Endothelial cell (in vitro differentiated cells): Measurements from ENCODE around the gene MRPS34. TPM values are rescaled to one million over a fixed set of nuclear protein-coding genes. Genes with fewer than 3 reads are reported as not detected.

Experiments
- DNase-seq: peaks from one replicate; pipeline ENCODE4 v3.0.0; 2021; ENCODE audit warnings: low spot score
- H3K27ac Mint-ChIP-seq: one replicate; pipeline ENCODE4 v1.8.0; 2021; ENCODE audit warnings: mixed read lengths, inconsistent platforms; ENCODE audit not compliant: unreplicated experiment
- H3K27me3 Mint-ChIP-seq: one replicate; pipeline ENCODE4 v1.8.0; 2021; ENCODE audit warnings: mild to moderate bottlenecking, moderate library complexity, mixed read lengths, inconsistent platforms; ENCODE audit not compliant: unreplicated experiment
- H3K36me3 Mint-ChIP-seq: one replicate; pipeline ENCODE4 v1.8.0; 2021; ENCODE audit warnings: mild to moderate bottlenecking, low read depth, mixed read lengths, inconsistent platforms; ENCODE audit not compliant: unreplicated experiment
- H3K4me1 Mint-ChIP-seq: one replicate; pipeline ENCODE4 v1.8.0; 2021; ENCODE audit warnings: mild to moderate bottlenecking, mixed read lengths, inconsistent platforms; ENCODE audit not compliant: unreplicated experiment
- H3K4me3 Mint-ChIP-seq: one replicate; pipeline ENCODE4 v1.8.0; 2021; ENCODE audit warnings: mild to moderate bottlenecking, mixed read lengths, inconsistent platforms; ENCODE audit not compliant: unreplicated experiment
- H3K9me3 Mint-ChIP-seq: one replicate; pipeline ENCODE4 v1.8.0; 2021; ENCODE audit warnings: mixed read lengths, inconsistent platforms; ENCODE audit not compliant: unreplicated experiment
- total RNA-seq: library from RNA; stranded (reverse); fragmentation: NEBNext Ultra II Directional; extraction: Animal tissue kit (Norgen Biotek cat#: 25700); gene quantifications from one replicate; pipeline ENCODE4 v1.2.1, GENCODE V29; 2021; ENCODE audit not compliant: unreplicated experiment
- TF ChIP-seq, protein P1 (sequence below): fragments of 200-600 bp; sonication (generic); IDR thresholded peaks from one replicate; pipeline ENCODE4 v1.5.0; 2021; ENCODE audit warnings: antibody characterized with exemption; ENCODE audit not compliant: unreplicated experiment

The MRPS34 gene
- total RNA-seq, 1 donor from 2014 or later: 62.7 TPM

DNA sequence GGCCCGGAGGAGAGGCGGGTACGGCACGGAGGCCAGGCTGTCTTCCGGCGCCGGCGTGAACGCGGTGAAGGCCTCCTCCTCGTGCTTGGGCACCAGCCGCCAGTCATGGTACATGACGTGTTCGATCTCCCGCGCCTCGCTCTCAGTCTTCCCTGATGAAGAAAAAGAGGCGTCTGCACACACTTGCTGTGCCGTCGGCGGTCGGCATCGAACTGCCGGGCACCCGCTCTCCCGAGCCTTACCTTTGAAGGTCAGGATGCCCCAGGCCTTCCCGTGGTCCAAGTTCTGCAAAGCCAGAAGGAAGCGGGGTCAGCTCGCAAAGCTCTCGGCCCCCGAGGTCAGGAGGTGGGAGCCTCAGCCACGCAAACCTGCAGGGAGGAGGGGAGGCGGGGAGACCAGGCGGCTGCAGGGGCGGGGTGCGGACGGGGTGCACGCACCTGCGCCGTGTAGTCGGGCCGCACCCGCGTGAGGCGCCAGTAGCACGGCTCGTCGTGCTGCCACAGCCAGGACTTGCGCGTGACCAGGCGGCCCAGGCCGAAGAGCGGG, 499 bp downstream of the MRPS34 start, which contains the start of gene EME2:
TSS of gene EME2 (plus strand) at position 449 of the 546 bp plus-strand sequence. CDS start 418 bp downstream, outside the sequence.
- no peak for DNase-seq
- Mint-ChIP-seq H3K36me3 (peaks cover 5% of the 10 kb centered on the region), H3K27ac (peak within 1 kb of the TSS; percentile 90), H3K27me3 (peaks cover 13% of the 10 kb centered on the region), H3K4me3 (peak within 1 kb of the TSS; percentile 97), H3K4me1 (peaks cover 10% of the 10 kb centered on the region), H3K9me3 (no peaks in the 10 kb centered on the region)
- TF ChIP-seq, protein P1, sequence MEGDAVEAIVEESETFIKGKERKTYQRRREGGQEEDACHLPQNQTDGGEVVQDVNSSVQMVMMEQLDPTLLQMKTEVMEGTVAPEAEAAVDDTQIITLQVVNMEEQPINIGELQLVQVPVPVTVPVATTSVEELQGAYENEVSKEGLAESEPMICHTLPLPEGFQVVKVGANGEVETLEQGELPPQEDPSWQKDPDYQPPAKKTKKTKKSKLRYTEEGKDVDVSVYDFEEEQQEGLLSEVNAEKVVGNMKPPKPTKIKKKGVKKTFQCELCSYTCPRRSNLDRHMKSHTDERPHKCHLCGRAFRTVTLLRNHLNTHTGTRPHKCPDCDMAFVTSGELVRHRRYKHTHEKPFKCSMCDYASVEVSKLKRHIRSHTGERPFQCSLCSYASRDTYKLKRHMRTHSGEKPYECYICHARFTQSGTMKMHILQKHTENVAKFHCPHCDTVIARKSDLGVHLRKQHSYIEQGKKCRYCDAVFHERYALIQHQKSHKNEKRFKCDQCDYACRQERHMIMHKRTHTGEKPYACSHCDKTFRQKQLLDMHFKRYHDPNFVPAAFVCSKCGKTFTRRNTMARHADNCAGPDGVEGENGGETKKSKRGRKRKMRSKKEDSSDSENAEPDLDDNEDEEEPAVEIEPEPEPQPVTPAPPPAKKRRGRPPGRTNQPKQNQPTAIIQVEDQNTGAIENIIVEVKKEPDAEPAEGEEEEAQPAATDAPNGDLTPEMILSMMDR: no peak

DNA sequence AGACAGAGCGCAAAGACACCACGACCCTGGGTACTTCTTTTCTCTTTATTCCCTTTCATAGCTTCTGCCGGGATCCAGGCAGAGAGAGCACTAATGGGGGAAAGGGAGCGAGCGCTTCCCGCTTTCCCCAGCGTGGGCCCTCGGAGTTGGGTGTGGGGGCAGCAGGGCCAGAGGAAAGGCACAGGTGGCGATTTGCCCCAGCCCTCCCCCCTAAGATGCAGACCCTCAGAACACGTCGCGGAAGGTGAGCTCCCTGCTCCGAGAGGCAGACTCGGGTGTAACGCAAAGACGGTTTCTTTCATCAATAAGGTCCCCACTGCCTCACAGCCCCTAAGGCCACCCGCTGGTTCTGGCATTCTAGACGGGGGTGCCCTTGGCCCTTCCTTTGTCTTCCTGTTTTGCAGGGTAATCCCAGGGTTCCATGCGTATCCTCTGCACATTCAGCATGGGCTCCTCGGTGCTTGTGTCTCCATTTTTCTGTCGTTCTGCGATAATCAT, 1.0 kb downstream of the MRPS34 start:
- Mint-ChIP-seq H3K27me3 (peaks cover 13% of the 10 kb centered on the region), H3K36me3 (peaks cover 5% of the 10 kb centered on the region), H3K4me3 (peak overlapping the region; percentile 97), H3K4me1 (peaks cover 10% of the 10 kb centered on the region), H3K27ac (peak overlapping the region; percentile 90), H3K9me3 (no peaks in the 10 kb centered on the region)
- DNase-seq: no peak
- TF ChIP-seq, protein P1: no peak

DNA sequence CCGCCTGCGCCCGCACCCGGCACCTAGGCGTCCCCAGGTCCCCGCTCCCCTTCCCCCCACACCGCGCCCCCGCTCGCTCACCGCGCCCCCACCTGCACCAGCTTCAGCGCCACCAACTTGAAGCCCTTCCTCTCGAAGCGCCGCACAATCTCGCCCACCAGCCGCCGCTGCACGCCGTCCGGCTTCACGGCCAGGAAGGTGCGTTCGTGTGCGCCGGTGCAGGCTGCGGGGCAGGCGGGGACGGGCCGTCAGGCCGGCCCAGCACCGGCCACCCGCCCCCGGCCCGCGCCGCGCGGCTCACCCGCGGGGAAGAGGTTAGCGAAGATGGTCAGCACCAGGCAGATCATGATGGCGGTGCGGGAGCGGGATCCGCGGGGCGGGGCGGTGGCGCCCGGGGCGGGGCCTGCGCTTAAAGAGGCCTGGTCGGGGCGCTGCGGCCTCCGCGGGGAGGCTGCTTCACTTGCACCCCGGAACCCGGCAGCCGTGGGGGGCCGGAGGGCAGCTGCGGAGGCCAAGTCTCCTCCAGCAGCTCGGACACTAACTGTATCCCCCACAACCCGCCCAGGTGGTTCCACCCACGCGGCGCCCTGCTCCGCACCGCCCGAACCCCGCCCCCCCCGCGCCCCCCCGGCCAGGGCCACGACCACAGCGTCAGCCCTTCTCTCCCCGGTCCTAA, 1.6 kb downstream of the MRPS34 start, which contains the start of gene NME3:
TSS of gene NME3 (minus strand) at position 356 of the 676 bp plus-strand sequence. CDS start at position 347, 9 bp downstream.
- Mint-ChIP-seq H3K4me3 (peak within 1 kb of the TSS; percentile 97), H3K9me3 (no peaks in the 10 kb centered on the region), H3K27ac (peak within 1 kb of the TSS; percentile 90), H3K36me3 (peaks cover 5% of the 10 kb centered on the region), H3K4me1 (peaks cover 10% of the 10 kb centered on the region), H3K27me3 (peaks cover 15% of the 10 kb centered on the region)
- TF ChIP-seq, protein P1: no peak
- peak; percentile 64 for DNase-seq

- H3K9me3 Mint-ChIP-seq: no peaks in the 10 kb centered on the region
- H3K4me1 Mint-ChIP-seq: peaks cover 10% of the 10 kb centered on the region
- H3K27ac Mint-ChIP-seq: no peak overlapping the region
- no peak for DNase-seq
- H3K27me3 Mint-ChIP-seq: peaks cover 15% of the 10 kb centered on the region
- H3K4me3 Mint-ChIP-seq: peak overlapping the region; percentile 92
- TF ChIP-seq, protein P1: no peak
- H3K36me3 Mint-ChIP-seq: peaks cover 5% of the 10 kb centered on the region
Observed at GRCh38 chr16:1770328-1771187, 2.4 kb downstream of the MRPS34 start.
